ENCODE measurements around the gene ACSS2. TPM values are rescaled to one million over a fixed set of nuclear protein-coding genes. Genes with fewer than 3 reads are reported as not detected.

The ACSS2 gene
- total and polyA plus RNA-seq, 2 donors (not counting 1 experiment from before 2014, with no cell fraction given) = 10.5 to 22.1 TPM

DNA sequence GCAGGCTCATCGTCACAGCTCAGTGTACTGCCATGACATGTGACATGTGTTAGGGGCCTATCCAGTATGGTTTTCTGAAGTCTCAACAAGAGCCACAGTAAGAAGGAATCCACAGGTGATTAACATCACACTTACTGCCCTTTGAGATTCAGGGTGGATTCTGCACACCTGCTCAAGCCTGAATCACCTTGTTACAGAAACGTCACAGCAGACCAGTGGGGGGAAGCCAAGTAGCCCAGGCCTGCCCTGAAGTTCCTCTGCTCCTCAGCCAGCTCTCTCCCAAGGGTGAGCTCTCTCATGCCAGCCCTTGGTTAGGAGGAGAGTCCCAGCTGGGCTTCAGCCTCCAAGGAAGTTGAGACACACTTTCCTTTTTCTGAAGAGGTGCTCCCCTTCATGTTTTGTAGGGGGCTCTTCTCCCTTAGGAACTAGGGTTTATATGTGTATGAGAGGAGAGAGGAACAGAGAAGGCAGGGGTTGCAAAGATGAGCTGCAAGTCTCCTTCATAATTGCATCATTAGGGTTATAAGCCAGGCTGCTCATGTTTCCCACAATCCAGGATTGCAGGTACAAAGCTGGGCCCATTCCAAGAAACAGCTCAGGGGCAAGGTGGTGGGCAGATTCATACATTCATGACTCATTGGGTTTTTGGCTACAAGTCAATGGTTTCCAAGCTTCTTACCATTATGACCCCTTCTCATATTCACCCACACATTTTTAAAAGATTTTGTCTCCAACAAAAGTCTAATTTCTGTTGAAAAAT is 67.6 kb downstream of the ACSS2 start:
- no peak for TF ChIP-seq EZH2 (IDR thresholded peaks at IDR 0.05; ENCODE audit: borderline replicate concordance, insufficient read depth, low read depth, low read length, poor library complexity, severe bottlenecking)
- TF ChIP-seq, protein P1, sequence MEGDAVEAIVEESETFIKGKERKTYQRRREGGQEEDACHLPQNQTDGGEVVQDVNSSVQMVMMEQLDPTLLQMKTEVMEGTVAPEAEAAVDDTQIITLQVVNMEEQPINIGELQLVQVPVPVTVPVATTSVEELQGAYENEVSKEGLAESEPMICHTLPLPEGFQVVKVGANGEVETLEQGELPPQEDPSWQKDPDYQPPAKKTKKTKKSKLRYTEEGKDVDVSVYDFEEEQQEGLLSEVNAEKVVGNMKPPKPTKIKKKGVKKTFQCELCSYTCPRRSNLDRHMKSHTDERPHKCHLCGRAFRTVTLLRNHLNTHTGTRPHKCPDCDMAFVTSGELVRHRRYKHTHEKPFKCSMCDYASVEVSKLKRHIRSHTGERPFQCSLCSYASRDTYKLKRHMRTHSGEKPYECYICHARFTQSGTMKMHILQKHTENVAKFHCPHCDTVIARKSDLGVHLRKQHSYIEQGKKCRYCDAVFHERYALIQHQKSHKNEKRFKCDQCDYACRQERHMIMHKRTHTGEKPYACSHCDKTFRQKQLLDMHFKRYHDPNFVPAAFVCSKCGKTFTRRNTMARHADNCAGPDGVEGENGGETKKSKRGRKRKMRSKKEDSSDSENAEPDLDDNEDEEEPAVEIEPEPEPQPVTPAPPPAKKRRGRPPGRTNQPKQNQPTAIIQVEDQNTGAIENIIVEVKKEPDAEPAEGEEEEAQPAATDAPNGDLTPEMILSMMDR (IDR thresholded peaks at IDR 0.05) = no peak
- Histone ChIP-seq H4K20me1 (ENCODE audit: control insufficient read depth, insufficient read depth, low read length, poor library complexity, severe bottlenecking) (no peaks in the 10 kb centered on the region), H3K27ac (ENCODE audit: low read length in 2 of 2) (no peak overlapping the region), H3K9me3 (ENCODE audit: control extremely low read depth in 1 of 3, control insufficient read depth in 2 of 3, insufficient read depth in 1 of 3, low read length in 2 of 3) (no peaks in the 10 kb centered on the region), H3K27me3 (replicated peaks in 1 of 4; ENCODE audit: control extremely low read depth in 1 of 4, control insufficient read depth in 3 of 4, insufficient read depth in 4 of 4, low read length in 3 of 4) (no peaks in the 10 kb centered on the region), H3K4me3 (ENCODE audit: control extremely low read depth in 1 of 5, extremely low read depth in 1 of 5, insufficient read depth in 1 of 5, low read depth in 2 of 5, low read length in 4 of 5) (no peak overlapping the region), H3K4me2 (replicated peaks; ENCODE audit: low read depth, low read length, poor library complexity, severe bottlenecking) (no peak overlapping the region), H3K36me3 (replicated peaks in 1 of 2; ENCODE audit: control extremely low read depth in 1 of 2, control insufficient read depth in 1 of 2, extremely low read depth in 1 of 2, insufficient read depth in 2 of 2, low read length in 1 of 2) (peaks cover 3 to 15% of the 10 kb centered on the region in 2 experiments), H3K4me1 (ENCODE audit: control insufficient read depth in 2 of 2, insufficient read depth in 2 of 2, low read length in 2 of 2) (no peaks in the 10 kb centered on the region), H3K9ac (ENCODE audit: low read length) (no peak overlapping the region), H3K79me2 (ENCODE audit: control insufficient read depth, insufficient read depth, low read length) (no peaks in the 10 kb centered on the region), H2AFZ (ENCODE audit: insufficient read depth, low read depth, low read length, poor library complexity, severe bottlenecking) (no peak overlapping the region)
- no peaks in the 10 kb centered on the region for H3K27me3 Mint-ChIP-seq
- intact Hi-C loops (cut with micrococcal nuclease) = no loop called here
- no peak for ATAC-seq (ENCODE audit: low read depth)
- no peak overlapping the region for H3K27ac Mint-ChIP-seq
- CTCF ChIA-PET = interaction anchor here (0.5 kb wide), 1 partner anchor 152 kb away, joined by 3 read pairs; no protein-coding TSS in a partner anchor
- POLR2A ChIA-PET = no interaction called here
- no peak overlapping the region for H3K4me3 Mint-ChIP-seq
- 100% methylated on average over 1 of the region's 2 CpGs for WGBS (ENCODE audit: insufficient coverage)
- no peak for DNase-seq
- H3K4me1 Mint-ChIP-seq = no peaks in the 10 kb centered on the region
- H3K9me3 Mint-ChIP-seq (ENCODE audit: insufficient read depth) = no peaks in the 10 kb centered on the region

DNA sequence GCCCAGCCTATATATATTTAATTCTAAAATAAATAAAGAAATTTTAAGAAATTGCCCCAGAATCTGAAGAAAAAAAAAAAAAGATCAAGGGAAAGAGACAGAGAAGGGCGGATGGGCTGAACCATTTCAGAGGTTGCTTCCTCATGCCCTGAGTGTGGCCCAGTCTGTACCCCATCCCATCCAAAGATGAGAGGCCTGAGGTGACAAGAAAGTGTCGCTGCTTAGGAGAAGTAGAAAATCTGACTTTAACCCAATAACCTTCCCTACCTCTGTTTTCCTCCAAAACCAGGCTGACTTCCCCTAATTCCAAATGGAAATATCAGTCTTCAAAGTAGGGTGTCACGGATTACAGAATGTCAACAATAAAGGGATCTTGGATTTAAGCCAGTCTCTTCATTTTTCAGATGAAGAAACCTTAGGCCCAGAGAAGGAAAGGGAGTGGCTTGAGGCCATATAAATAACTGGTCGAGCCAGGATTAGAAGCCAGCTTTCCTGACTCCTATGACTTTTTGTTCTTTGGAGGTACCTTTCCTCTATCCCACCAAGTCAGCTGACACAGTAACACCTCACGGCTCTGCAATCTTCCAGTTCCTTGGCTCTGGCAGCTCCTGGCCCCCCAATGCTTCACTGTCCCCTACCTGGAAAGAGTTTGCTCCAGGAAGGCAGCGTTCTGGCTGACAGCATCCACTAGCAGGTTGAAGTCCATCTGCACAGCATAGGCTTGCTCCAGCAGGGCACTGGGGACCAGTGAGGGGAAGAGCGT is 69.1 kb downstream of the ACSS2 start:
- Mint-ChIP-seq H3K27ac (no peak overlapping the region), H3K27me3 (no peaks in the 10 kb centered on the region), H3K9me3 (ENCODE audit: insufficient read depth) (no peaks in the 10 kb centered on the region), H3K4me3 (no peak overlapping the region), H3K4me1 (no peaks in the 10 kb centered on the region)
- WGBS (ENCODE audit: insufficient coverage) = 100% methylated on average over 5 of the region's 7 CpGs
- H3K79me2 ChIP-seq (ENCODE audit: control insufficient read depth, insufficient read depth, low read length) = no peaks in the 10 kb centered on the region
- no peak overlapping the region for H3K27ac ChIP-seq (ENCODE audit: low read length in 2 of 2)
- DNase-seq (no peak), ATAC-seq (ENCODE audit: low read depth) (no peak)
- no peak overlapping the region for H2AFZ ChIP-seq (ENCODE audit: insufficient read depth, low read depth, low read length, poor library complexity, severe bottlenecking)
- intact Hi-C loops (cut with micrococcal nuclease) = no loop called here
- TF ChIP-seq, protein P1 (IDR thresholded peaks at IDR 0.05) = no peak
- TF ChIP-seq EZH2 (IDR thresholded peaks at IDR 0.05; ENCODE audit: borderline replicate concordance, insufficient read depth, low read depth, low read length, poor library complexity, severe bottlenecking) = no peak
- peaks cover 3 to 20% of the 10 kb centered on the region in 2 experiments for H3K36me3 ChIP-seq (replicated peaks in 1 of 2; ENCODE audit: control extremely low read depth in 1 of 2, control insufficient read depth in 1 of 2, extremely low read depth in 1 of 2, insufficient read depth in 2 of 2, low read length in 1 of 2)
- H4K20me1 ChIP-seq (ENCODE audit: control insufficient read depth, insufficient read depth, low read length, poor library complexity, severe bottlenecking) = no peaks in the 10 kb centered on the region
- H3K9ac ChIP-seq (ENCODE audit: low read length) = no peak overlapping the region
- no peak overlapping the region for H3K4me3 ChIP-seq (ENCODE audit: control extremely low read depth in 1 of 5, extremely low read depth in 1 of 5, insufficient read depth in 1 of 5, low read depth in 2 of 5, low read length in 4 of 5)
- no peaks in the 10 kb centered on the region for H3K4me1 ChIP-seq (ENCODE audit: control insufficient read depth in 2 of 2, insufficient read depth in 2 of 2, low read length in 2 of 2)
- no peaks in the 10 kb centered on the region for H3K27me3 ChIP-seq (replicated peaks in 1 of 4; ENCODE audit: control extremely low read depth in 1 of 4, control insufficient read depth in 3 of 4, insufficient read depth in 4 of 4, low read length in 3 of 4)
- POLR2A ChIA-PET = no interaction called here
- CTCF ChIA-PET = no interaction called here
- no peak overlapping the region for H3K4me2 ChIP-seq (replicated peaks; ENCODE audit: low read depth, low read length, poor library complexity, severe bottlenecking)
- no peaks in the 10 kb centered on the region for H3K9me3 ChIP-seq (ENCODE audit: control extremely low read depth in 1 of 3, control insufficient read depth in 2 of 3, insufficient read depth in 1 of 3, low read length in 2 of 3)

All from B cell (primary cell).